ENCODE results near the gene DRD3. TPM values are rescaled to one million over a fixed set of nuclear protein-coding genes. Genes with fewer than 3 reads are reported as not detected.

The DRD3 gene
- total RNA-seq, 1 experiment from 2014 or later = not detected

DNA sequence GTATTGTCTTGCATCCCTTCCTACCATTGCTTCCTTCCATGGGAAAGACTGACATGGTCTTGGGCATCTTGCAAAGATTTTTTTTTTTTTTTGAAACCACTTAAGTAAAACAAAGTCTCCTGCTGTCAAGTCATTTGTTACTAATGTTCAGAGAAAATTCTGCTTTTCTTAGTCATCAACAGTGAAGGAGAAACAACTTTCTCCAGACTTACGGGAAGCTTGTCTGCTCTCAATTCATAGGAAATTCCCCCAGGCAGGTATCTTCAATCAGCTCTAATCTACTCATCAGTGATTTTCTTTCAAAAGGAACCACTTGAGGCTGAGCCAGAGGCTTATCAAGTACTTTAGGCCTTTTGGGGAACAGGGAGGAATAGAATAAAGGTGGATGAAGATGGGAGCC lies 15.9 kb upstream of the DRD3 start:
- no TSS peak for BruUV-seq (replicated peaks)
- intact Hi-C loops (cut with micrococcal nuclease; ENCODE audit: unreplicated experiment) = no loop called here
- no peak overlapping the region for H3K4me3 Mint-ChIP-seq (ENCODE audit: unreplicated experiment)
- ChIA-PET POLR2A (no interaction called here), CTCF (no interaction called here)
- no peaks in the 10 kb centered on the region for H3K9me3 Mint-ChIP-seq (ENCODE audit: unreplicated experiment)
- H3K4me3 ChIP-seq (ENCODE audit: low read depth, low read length) = no peak overlapping the region
- H3K27ac Mint-ChIP-seq (ENCODE audit: unreplicated experiment) = no peak overlapping the region
- DNase-seq = no peak
- TF ChIP-seq, protein P1, sequence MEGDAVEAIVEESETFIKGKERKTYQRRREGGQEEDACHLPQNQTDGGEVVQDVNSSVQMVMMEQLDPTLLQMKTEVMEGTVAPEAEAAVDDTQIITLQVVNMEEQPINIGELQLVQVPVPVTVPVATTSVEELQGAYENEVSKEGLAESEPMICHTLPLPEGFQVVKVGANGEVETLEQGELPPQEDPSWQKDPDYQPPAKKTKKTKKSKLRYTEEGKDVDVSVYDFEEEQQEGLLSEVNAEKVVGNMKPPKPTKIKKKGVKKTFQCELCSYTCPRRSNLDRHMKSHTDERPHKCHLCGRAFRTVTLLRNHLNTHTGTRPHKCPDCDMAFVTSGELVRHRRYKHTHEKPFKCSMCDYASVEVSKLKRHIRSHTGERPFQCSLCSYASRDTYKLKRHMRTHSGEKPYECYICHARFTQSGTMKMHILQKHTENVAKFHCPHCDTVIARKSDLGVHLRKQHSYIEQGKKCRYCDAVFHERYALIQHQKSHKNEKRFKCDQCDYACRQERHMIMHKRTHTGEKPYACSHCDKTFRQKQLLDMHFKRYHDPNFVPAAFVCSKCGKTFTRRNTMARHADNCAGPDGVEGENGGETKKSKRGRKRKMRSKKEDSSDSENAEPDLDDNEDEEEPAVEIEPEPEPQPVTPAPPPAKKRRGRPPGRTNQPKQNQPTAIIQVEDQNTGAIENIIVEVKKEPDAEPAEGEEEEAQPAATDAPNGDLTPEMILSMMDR (IDR thresholded peaks at IDR 0.05; ENCODE audit: insufficient read depth in 1 of 2, low read depth in 1 of 2, low read length in 1 of 2, severe bottlenecking in 1 of 2, unreplicated experiment in 1 of 2) = no peak
- no peaks in the 10 kb centered on the region for H3K9me3 ChIP-seq
- H3K27me3 Mint-ChIP-seq (ENCODE audit: insufficient read depth, unreplicated experiment) = peaks cover 5% of the 10 kb centered on the region
- H3K4me1 ChIP-seq = no peaks in the 10 kb centered on the region
- H3K36me3 ChIP-seq (ENCODE audit: control insufficient read depth, insufficient read depth, low read length) = no peaks in the 10 kb centered on the region
- no peaks in the 10 kb centered on the region for H3K4me1 Mint-ChIP-seq (ENCODE audit: low read depth, unreplicated experiment)
- no peaks in the 10 kb centered on the region for H3K27me3 ChIP-seq (replicated peaks; ENCODE audit: control insufficient read depth, insufficient read depth, low read length)
- no peaks in the 10 kb centered on the region for H3K36me3 Mint-ChIP-seq (ENCODE audit: insufficient read depth, unreplicated experiment)

DNA sequence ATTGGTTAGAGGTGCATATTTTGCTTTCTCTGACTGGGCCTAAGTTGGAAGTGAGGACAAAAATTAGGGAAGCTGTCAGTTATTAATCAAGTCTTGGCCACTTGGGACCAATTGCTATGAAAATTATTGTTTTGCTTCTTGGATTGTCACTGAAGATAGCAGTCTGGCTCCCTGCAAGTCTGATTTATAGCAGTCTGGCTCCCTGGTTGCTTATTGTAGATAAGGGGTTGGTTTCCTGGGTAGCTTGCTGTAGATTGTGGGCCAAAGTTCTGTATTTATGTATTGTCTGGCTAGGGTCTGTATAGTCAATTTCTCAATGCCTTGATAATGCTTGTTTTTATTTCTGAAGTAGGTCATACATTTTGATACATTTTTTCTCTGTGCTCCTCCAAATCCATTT lies 13.3 kb upstream of the DRD3 start:
- peaks cover 8% of the 10 kb centered on the region for H3K27me3 Mint-ChIP-seq (ENCODE audit: insufficient read depth, unreplicated experiment)
- TF ChIP-seq, protein P1 (IDR thresholded peaks at IDR 0.05; ENCODE audit: insufficient read depth in 1 of 2, low read depth in 1 of 2, low read length in 1 of 2, severe bottlenecking in 1 of 2, unreplicated experiment in 1 of 2) = no peak
- no peaks in the 10 kb centered on the region for H3K36me3 Mint-ChIP-seq (ENCODE audit: insufficient read depth, unreplicated experiment)
- Histone ChIP-seq H3K4me1 (no peaks in the 10 kb centered on the region), H3K4me3 (ENCODE audit: low read depth, low read length) (no peak overlapping the region), H3K36me3 (ENCODE audit: control insufficient read depth, insufficient read depth, low read length) (no peaks in the 10 kb centered on the region), H3K9me3 (no peaks in the 10 kb centered on the region), H3K27me3 (replicated peaks; ENCODE audit: control insufficient read depth, insufficient read depth, low read length) (no peaks in the 10 kb centered on the region)
- no TSS peak for BruUV-seq (replicated peaks)
- H3K4me3 Mint-ChIP-seq (ENCODE audit: unreplicated experiment) = no peak overlapping the region
- no peaks in the 10 kb centered on the region for H3K9me3 Mint-ChIP-seq (ENCODE audit: unreplicated experiment)
- POLR2A ChIA-PET = no interaction called here
- intact Hi-C loops (cut with micrococcal nuclease; ENCODE audit: unreplicated experiment) = no loop called here
- no peak overlapping the region for H3K27ac Mint-ChIP-seq (ENCODE audit: unreplicated experiment)
- CTCF ChIA-PET = no interaction called here
- DNase-seq = no peak
- H3K4me1 Mint-ChIP-seq (ENCODE audit: low read depth, unreplicated experiment) = no peaks in the 10 kb centered on the region

DNA sequence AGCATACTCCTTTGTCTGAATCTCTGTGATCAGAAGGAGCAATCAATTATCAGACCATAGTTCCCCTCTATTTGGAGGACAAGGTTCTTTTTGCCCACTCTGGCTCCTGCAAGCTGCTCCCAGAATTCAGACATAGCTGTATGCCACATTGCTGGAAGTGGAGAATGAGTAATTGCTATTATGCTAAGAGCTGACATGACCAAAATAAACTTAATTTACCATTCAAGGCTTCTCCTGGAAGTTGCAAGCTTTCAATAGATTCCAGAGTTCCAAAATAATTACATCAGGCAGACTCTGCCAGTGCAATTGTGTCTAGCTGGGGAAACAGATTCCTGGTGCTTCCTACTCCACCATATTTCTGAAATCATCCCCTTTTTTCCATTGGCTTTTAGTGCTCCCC lies 7.6 kb upstream of the DRD3 start:
- Mint-ChIP-seq H3K4me1 (ENCODE audit: low read depth, unreplicated experiment) (no peaks in the 10 kb centered on the region), H3K27ac (ENCODE audit: unreplicated experiment) (no peak overlapping the region), H3K36me3 (ENCODE audit: insufficient read depth, unreplicated experiment) (no peaks in the 10 kb centered on the region), H3K4me3 (ENCODE audit: unreplicated experiment) (no peak overlapping the region), H3K9me3 (ENCODE audit: unreplicated experiment) (no peaks in the 10 kb centered on the region), H3K27me3 (ENCODE audit: insufficient read depth, unreplicated experiment) (peaks cover 11% of the 10 kb centered on the region)
- DNase-seq = no peak
- Histone ChIP-seq H3K4me1 (no peaks in the 10 kb centered on the region), H3K36me3 (ENCODE audit: control insufficient read depth, insufficient read depth, low read length) (no peaks in the 10 kb centered on the region), H3K4me3 (ENCODE audit: low read depth, low read length) (no peak overlapping the region), H3K9me3 (no peaks in the 10 kb centered on the region), H3K27me3 (replicated peaks; ENCODE audit: control insufficient read depth, insufficient read depth, low read length) (no peaks in the 10 kb centered on the region)
- TF ChIP-seq, protein P1 (IDR thresholded peaks at IDR 0.05; ENCODE audit: insufficient read depth in 1 of 2, low read depth in 1 of 2, low read length in 1 of 2, severe bottlenecking in 1 of 2, unreplicated experiment in 1 of 2) = no peak
- intact Hi-C loops (cut with micrococcal nuclease; ENCODE audit: unreplicated experiment) = no loop called here
- no TSS peak for BruUV-seq (replicated peaks)
- ChIA-PET POLR2A (no interaction called here), CTCF (no interaction called here)
